ENCODE data around the gene TMC3.

- TF ChIP-seq EZH2 (IDR thresholded peaks at IDR 0.05; ENCODE audit: borderline replicate concordance, control insufficient read depth, low read depth, low read length) (no peak), SIN3A (IDR thresholded peaks at IDR 0.05; ENCODE audit: low read depth, low read length) (no peak), BACH1 (IDR thresholded peaks at IDR 0.05; ENCODE audit: borderline replicate concordance) (no peak), SMC3 (IDR thresholded peaks at IDR 0.05; ENCODE audit: borderline replicate concordance, low read length) (no peak), POLR2AphosphoS2 (IDR thresholded peaks at IDR 0.05; ENCODE audit: low read depth, low read length) (no peak), POLR2A (IDR thresholded peaks at IDR 0.05; ENCODE audit: low read depth, low read length) (no peak), SP1 (IDR thresholded peaks at IDR 0.05; ENCODE audit: low read depth, low read length) (no peak), RAD51 (IDR thresholded peaks at IDR 0.05) (no peak), JUNB (IDR thresholded peaks at IDR 0.05) (no peak), ZNF592 (IDR thresholded peaks at IDR 0.05) (no peak), MEF2A (IDR thresholded peaks at IDR 0.05; ENCODE audit: insufficient read depth, low read depth, low read length) (no peak)
Observed at GRCh38 chr15:81314378-81314777, 59.6 kb downstream of the TMC3 start.
